WTC11 (cell line): Measurements from ENCODE around the gene IGFBP7.

ENCODE experiments used
- ATF2 ChIP-seq: sonication (generic); formaldehyde crosslinking; IDR thresholded peaks from 2 replicates; pipeline ENCODE4 v1.8.1; 2022; ENCODE audit warnings: low read depth, missing genetic modification reagents, borderline replicate concordance
- CTCF ChIP-seq: fragments of 200-600 bp; IDR thresholded peaks from 2 replicates; pipeline ENCODE4 v1.8.0; 2022; ENCODE audit warnings: antibody characterized with exemption

DNA sequence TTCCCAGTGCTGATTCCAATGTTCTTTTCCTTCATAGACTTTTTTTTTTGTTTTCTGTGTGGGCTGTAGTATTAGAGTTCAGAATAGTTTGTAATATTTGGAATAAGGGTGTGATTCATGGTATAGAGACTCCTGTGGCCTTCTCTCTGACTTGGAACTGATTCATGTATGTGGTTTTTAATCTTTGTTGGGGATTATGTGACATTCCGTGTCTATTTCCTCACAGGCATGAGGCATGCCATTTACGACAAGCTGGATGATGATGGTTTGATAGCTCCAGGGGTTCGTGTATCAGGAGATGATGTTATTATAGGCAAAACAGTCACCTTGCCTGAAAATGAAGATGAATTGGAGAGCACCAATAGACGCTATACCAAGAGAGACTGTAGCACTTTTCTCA is 87.1 kb downstream of the IGFBP7 start:
- TF ChIP-seq CTCF = no peak
- TF ChIP-seq ATF2 (CRISPR knock-in tag) = no peak
